Left lung (tissue), 10 donors: ENCODE data around the gene THOC7. TPM values are rescaled to one million over a fixed set of nuclear protein-coding genes. Genes with fewer than 3 reads are reported as not detected.
A peak's percentile ranks its signal among the peaks of the same experiment; 100 is the strongest.

Experiments used
- ATAC-seq: fragments of 200-7000 bp; cut with Tn5 transposase; one replicate; pipeline ENCODE4 v1.9.1; 2020; ENCODE audit warnings: moderate library complexity
- DNase-seq, 4 donors: peaks; one replicate each; pipeline ENCODE4 v3.0.0-alpha.2; 2013 to 2020
- H3K27ac ChIP-seq, 2 donors: fragments of 200-600 bp; sonication (generic) in 1 of 2; one replicate each; pipeline versions ENCODE4 v1.5.0 to v1.8.0; 2020 to 2021
- H3K27me3 ChIP-seq, 2 donors: fragments of 200-600 bp; sonication (generic) in 1 of 2; one replicate each; pipeline versions ENCODE4 v1.5.0 to v1.8.0; 2020 to 2021
- H3K36me3 ChIP-seq, 2 donors: fragments of 200-600 bp; sonication (generic) in 1 of 2; one replicate each; pipeline versions ENCODE4 v1.5.0 to v1.8.0; 2020 to 2021
- H3K4me1 ChIP-seq, 2 donors: fragments of 200-600 bp; one replicate each; pipeline ENCODE4 v1.8.0; 2021
- H3K4me3 ChIP-seq, 2 donors: fragments of 200-600 bp; sonication (generic) in 1 of 2; one replicate each; pipeline versions ENCODE4 v1.5.0 to v1.8.0; 2020 to 2021; ENCODE audit warnings: mild to moderate bottlenecking in 1 of 2
- H3K9me3 ChIP-seq, 2 donors: fragments of 200-600 bp; sonication (generic) in 1 of 2; one replicate each; pipeline versions ENCODE4 v1.5.0 to v1.8.0; 2020 to 2021
- CTCF ChIP-seq, 2 donors: fragments of 200-600 bp; sonication (generic) in 1 of 2; IDR thresholded peaks; one replicate each; pipeline versions ENCODE4 v1.5.0 to v1.8.0; 2021; ENCODE audit warnings: antibody characterized with exemption in 2 of 2
- intact Hi-C, 2 donors: fragments of 100-400 bp; cut with DNase I; formaldehyde crosslinking; loops; one replicate each; pipeline versions ENCODE4 v1.11.2 to v1.14.2; 2022
- polyA plus RNA-seq, 6 donors: library from polyadenylated mRNA; unstranded; fragments of 120-200 nt; gene quantifications; one replicate each; pipeline ENCODE4 v1.2.1, GENCODE V29; 2013; ENCODE audit not compliant: insufficient read length in 6 of 6
- total RNA-seq, 2 donors: library from RNA; stranded (reverse); fragmentation: NEBNext Ultra II Directional; extraction: Animal tissue kit (Norgen Biotek cat#: 25700); gene quantifications; one replicate each; pipeline ENCODE4 v1.2.1, GENCODE V29; 2021
- donor health status: DM: no; HTN: yes; CAD: no.
- donor health status: DM: no; HTN: no; CAD: no.

Gene THOC7
- total and polyA plus RNA-seq, 8 donors = 46.7 to 80.2 (median 75.6) TPM

GRCh38 chr3:63874769-63875168 lies 11.2 kb upstream of the THOC7 start:
- H3K27me3 ChIP-seq = no peaks in the 10 kb centered on the region
- no peaks in the 10 kb centered on the region for H3K9me3 ChIP-seq
- intact Hi-C loops = no loop called here
- H3K4me3 ChIP-seq = no peak overlapping the region
- peaks cover 0 to 14% of the 10 kb centered on the region in 2 donors for H3K4me1 ChIP-seq
- no peak overlapping the region for H3K27ac ChIP-seq
- no peak for TF ChIP-seq CTCF (IDR thresholded peaks at IDR 0.05)
- no peak for DNase-seq
- ATAC-seq = no peak
- no peaks in the 10 kb centered on the region for H3K36me3 ChIP-seq

- ATAC-seq = peak; percentile 69
- H3K27me3 ChIP-seq = no peaks in the 10 kb centered on the region
- no peaks in the 10 kb centered on the region for H3K9me3 ChIP-seq
- DNase-seq = no peak
- TF ChIP-seq CTCF (IDR thresholded peaks at IDR 0.05) = no peak
- intact Hi-C loops = no loop called here
- H3K4me1 ChIP-seq = peaks cover 0 to 10% of the 10 kb centered on the region in 2 donors
- H3K27ac ChIP-seq = no peak overlapping the region
- H3K4me3 ChIP-seq = no peak overlapping the region
- no peaks in the 10 kb centered on the region for H3K36me3 ChIP-seq
Measured at GRCh38 chr3:63872135-63872924, 8.7 kb upstream of the THOC7 start.

- H3K36me3 ChIP-seq = no peaks in the 10 kb centered on the region
- ATAC-seq = no peak
- peaks cover 0 to 13% of the 10 kb centered on the region in 2 donors for H3K4me1 ChIP-seq
- no peak for TF ChIP-seq CTCF (IDR thresholded peaks at IDR 0.05)
- no peak overlapping the region for H3K27ac ChIP-seq
- H3K9me3 ChIP-seq = no peaks in the 10 kb centered on the region
- no peak overlapping the region for H3K4me3 ChIP-seq
- no peak for DNase-seq
- no peaks in the 10 kb centered on the region for H3K27me3 ChIP-seq
- intact Hi-C loops = no loop called here
Measured at GRCh38 chr3:63870615-63871005, 7.0 kb upstream of the THOC7 start.

DNA sequence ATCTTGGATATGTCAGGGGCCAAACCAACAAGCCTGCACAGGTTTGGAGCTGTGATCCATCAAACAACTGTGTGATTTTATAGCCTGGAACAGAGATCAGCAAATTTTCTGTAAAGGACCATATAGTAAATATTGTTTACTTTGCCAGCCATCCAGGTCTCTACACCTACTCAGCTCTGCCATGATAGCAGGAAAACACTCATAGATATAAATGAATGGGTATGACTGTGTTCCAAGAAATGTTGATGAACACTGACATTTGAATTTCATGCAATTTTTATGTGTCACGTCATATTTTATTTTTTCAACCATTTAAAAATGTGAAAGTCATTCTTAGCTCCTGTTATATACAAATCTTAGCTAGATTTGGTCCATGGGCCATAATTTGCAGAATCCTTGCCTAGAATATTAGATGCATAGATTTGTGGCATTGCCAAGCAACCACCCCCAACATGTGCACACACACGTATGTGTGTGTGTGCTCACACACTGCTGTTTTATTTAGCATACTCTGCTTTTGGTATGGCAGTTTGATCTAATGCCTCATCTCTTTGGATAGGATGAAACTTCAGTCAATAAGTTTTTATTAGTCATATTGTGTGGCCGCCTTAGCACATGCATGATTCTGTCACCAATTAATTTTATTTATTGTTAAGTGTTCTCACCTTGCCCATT lies 6.5 kb upstream of the THOC7 start:
- DNase-seq (no peak), ATAC-seq (no peak)
- H3K36me3 ChIP-seq = no peaks in the 10 kb centered on the region
- no peaks in the 10 kb centered on the region for H3K9me3 ChIP-seq
- intact Hi-C loops = no loop called here
- H3K27me3 ChIP-seq = no peaks in the 10 kb centered on the region
- H3K4me3 ChIP-seq = no peak overlapping the region
- no peak overlapping the region for H3K27ac ChIP-seq
- no peak for TF ChIP-seq CTCF (IDR thresholded peaks at IDR 0.05)
- H3K4me1 ChIP-seq = peaks cover 2 to 13% of the 10 kb centered on the region in 2 donors

DNA sequence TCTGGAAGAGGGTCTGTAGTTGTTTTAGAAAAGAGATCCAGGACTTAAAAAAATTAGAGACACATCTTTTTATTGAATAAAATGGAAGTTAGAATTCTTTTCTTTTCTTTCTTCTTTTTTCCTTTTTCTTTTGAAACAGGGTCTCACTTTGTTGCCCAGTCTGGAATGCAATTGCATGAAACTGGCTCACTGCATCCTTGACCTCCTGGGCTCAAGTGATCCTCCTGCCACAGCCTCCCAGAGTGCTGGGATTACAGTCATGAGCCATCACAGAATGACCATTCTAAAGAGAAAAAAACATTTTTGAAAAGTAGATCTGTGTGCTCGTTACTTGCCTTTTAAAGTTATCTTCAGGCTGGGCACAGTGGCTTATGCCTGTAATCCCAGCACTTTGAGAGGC lies 3.6 kb upstream of the THOC7 start:
- no peak for DNase-seq
- H3K4me1 ChIP-seq = peaks cover 6 to 21% of the 10 kb centered on the region in 2 donors
- no peak overlapping the region for H3K4me3 ChIP-seq
- no peaks in the 10 kb centered on the region for H3K27me3 ChIP-seq
- no peak for ATAC-seq
- no peak for TF ChIP-seq CTCF (IDR thresholded peaks at IDR 0.05)
- no peak overlapping the region for H3K27ac ChIP-seq
- H3K9me3 ChIP-seq = no peaks in the 10 kb centered on the region
- H3K36me3 ChIP-seq = no peaks in the 10 kb centered on the region
- intact Hi-C loops = no loop called here
